ENCODE measurements around the gene BCO1. TPM values are rescaled to one million over a fixed set of nuclear protein-coding genes. Genes with fewer than 3 reads are reported as not detected.
A peak's percentile ranks its signal among the peaks of the same experiment; 100 is the strongest.

Gene BCO1
- total and polyA plus RNA-seq, 2 of the 4 experiments (the other 2 are of a cell fraction): not detected

- Histone ChIP-seq H3K9me1 (ENCODE audit: insufficient read depth, low read length) (no peaks in the 10 kb centered on the region), H2BK5ac (ENCODE audit: low read depth, low read length, poor library complexity, severe bottlenecking) (no peak overlapping the region), H2BK20ac (ENCODE audit: low read depth, low read length) (no peak overlapping the region), H3K4me2 (ENCODE audit: low read depth, low read length) (no peak overlapping the region), H3K36me3 (ENCODE audit: control insufficient read depth, insufficient read depth, low read length) (no peaks in the 10 kb centered on the region), H4K8ac (ENCODE audit: low read depth in 2 of 2, low read length in 2 of 2) (no peak overlapping the region), H3K23ac (ENCODE audit: low read depth, low read length) (no peak overlapping the region), H2BK120ac (ENCODE audit: low read depth, low read length) (no peak overlapping the region), H3K27me3 (ENCODE audit: control insufficient read depth, insufficient read depth, low read length) (peaks cover 33% of the 10 kb centered on the region), H3K14ac (replicated peaks; ENCODE audit: low read depth, low read length) (no peak overlapping the region), H3K27ac (ENCODE audit: insufficient read depth, low read length) (no peak overlapping the region), H2AFZ (replicated peaks; ENCODE audit: low read length, poor library complexity) (no peak overlapping the region), H3K4ac (ENCODE audit: low read depth, low read length) (no peak overlapping the region), H2BK15ac (ENCODE audit: low read depth, low read length) (no peak overlapping the region), H3K4me1 (ENCODE audit: control insufficient read depth, insufficient read depth, low read length) (no peaks in the 10 kb centered on the region), H3K9ac (ENCODE audit: low read depth, low read length) (no peak overlapping the region), H3K9me3 (ENCODE audit: control insufficient read depth, insufficient read depth, low read length) (no peaks in the 10 kb centered on the region), H3K56ac (ENCODE audit: extremely low read depth, insufficient read depth, low read length) (no peak overlapping the region), H3K4me3 (ENCODE audit: insufficient read depth, low read depth, low read length) (no peak overlapping the region), H2AK5ac (ENCODE audit: low read depth, low read length) (no peak overlapping the region), H2AK9ac (replicated peaks; ENCODE audit: low read depth, low read length, poor library complexity) (no peak overlapping the region), H3K79me1 (ENCODE audit: low read depth in 1 of 2, low read length in 2 of 2) (no peaks in the 10 kb centered on the region), H4K20me1 (ENCODE audit: insufficient read depth, low read length) (no peaks in the 10 kb centered on the region), H4K5ac (ENCODE audit: low read depth, low read length) (no peak overlapping the region), H3K18ac (ENCODE audit: low read depth, low read length) (no peak overlapping the region), H4K91ac (ENCODE audit: insufficient read depth, low read depth, low read length) (no peak overlapping the region)
- ChIA-PET POLR2A (ENCODE audit: unreplicated experiment) (no interaction called here), CTCF (no interaction called here)
- ATAC-seq (ENCODE audit: low read depth) (no peak), DNase-seq (no peak)
- intact Hi-C loops (cut with micrococcal nuclease) (loop anchor here (10.0 kb wide), 1 partner anchor 85 kb away; the partner anchor contains the start of gene GAN), in situ Hi-C loops (cut with MboI; ENCODE audit: low sequenced_read_pairs) (no loop called here), dilution Hi-C loops (cut with HindIII; ENCODE audit: low sequenced_read_pairs, unreplicated experiment) (no loop called here)
- no peak for TF ChIP-seq NFE2L2 (IDR thresholded peaks at IDR 0.05; ENCODE audit: low read depth, low read length)
- TF ChIP-seq MAFK (IDR thresholded peaks at IDR 0.05; ENCODE audit: low read depth, low read length): 0 out of 2 replicates have a peak, but pooled peaks have one; percentile 23
- no peak for TF ChIP-seq CTCF (conservative IDR thresholded peaks at IDR 0.05; ENCODE audit: low read depth, low read length)
- TF ChIP-seq RFX5 (IDR thresholded peaks at IDR 0.05; ENCODE audit: low read depth, low read length): no peak
- TF ChIP-seq POLR2A (IDR thresholded peaks at IDR 0.05; ENCODE audit: low read depth, low read length): no peak
- BruUV-seq (replicated peaks): no TSS peak
- 0% methylated on average over 1 of the region's 7 CpGs; no CpG with 5 or more reads in 1 of the 2 experiments for WGBS, 2 experiments (ENCODE audit: extremely low coverage in 2 of 2, insufficient read length in 1 of 2)
These were observed 8.7 kb upstream of the BCO1 start for GRCh38 chr16:81229811-81230210.

All from IMR-90 (cell line).